D721Med (cell line): ENCODE measurements around the gene CLIP3.
"Not testable (repeated sequence)": the region's sequence is repeated elsewhere in the genome, so short reads cannot be mapped to it uniquely, and the experiment has no call there.

Experiments used
- DNase-seq: peaks from one replicate; pipeline ENCODE4 v3.0.0; 2011; ENCODE audit warnings: low spot score; ENCODE audit not compliant: insufficient read length
- FAIRE-seq: peaks from 2 replicates; lab custom pipeline; 2011; peaks lifted over from hg19 to GRCh38; lab: Jason Lieb, UNC
- CTCF ChIP-seq: IDR thresholded peaks from 2 replicates; pipeline ENCODE4 v1.5.1; 2012; ENCODE audit warnings: mild to moderate bottlenecking, control low read depth; ENCODE audit not compliant: insufficient read depth; ENCODE audit errors: missing control alignments

The CLIP3 gene

GRCh38 chr19:35986664-35987570 is 45.8 kb downstream of the CLIP3 start:
- peak; percentile 67 for DNase-seq
- TF ChIP-seq CTCF = no peak
- FAIRE-seq = no peak

GRCh38 chr19:35986111-35986510 is 46.6 kb downstream of the CLIP3 start:
- FAIRE-seq = no peak
- TF ChIP-seq CTCF = no peak

GRCh38 chr19:35983177-35983576 is 49.5 kb downstream of the CLIP3 start:
- FAIRE-seq = no peak
- no peak for DNase-seq
- TF ChIP-seq CTCF = no peak

More at GRCh38 chr19:35986111-35986510, 46.6 kb downstream of the CLIP3 start:
- no peak for DNase-seq

GRCh38 chr19:35980997-35981396 is 51.7 kb downstream of the CLIP3 start:
- FAIRE-seq, DNase-seq: not testable (repeated sequence)

GRCh38 chr19:35978832-35979365 is 53.8 kb downstream of the CLIP3 start:
- TF ChIP-seq CTCF = no peak
- DNase-seq = no peak
- no peak for FAIRE-seq

- no peak for TF ChIP-seq CTCF
- DNase-seq = no peak
- no peak for FAIRE-seq
Observed at GRCh38 chr19:35978271-35978670, 54.4 kb downstream of the CLIP3 start.

GRCh38 chr19:35977446-35978222 is 55.0 kb downstream of the CLIP3 start:
- peak; percentile 46 for DNase-seq
- FAIRE-seq = no peak
- peak; percentile 83 for TF ChIP-seq CTCF
